H1 (cell line): ENCODE measurements around the gene MKNK2. TPM values are rescaled to one million over a fixed set of nuclear protein-coding genes. Genes with fewer than 3 reads are reported as not detected.

Experiments
- CTCF ChIA-PET: fragments of 300-600 bp; sonication (Branson Sonifier 250); formaldehyde crosslinking; loops from one replicate; lab custom pipeline; 2021; ENCODE audit not compliant: partially characterized antibody; lab: Charles Lee
- POLR2A ChIA-PET: fragments of 300-600 bp; sonication (Branson Sonifier 250); formaldehyde crosslinking; loops from one replicate; lab custom pipeline; 2021; ENCODE audit warnings: inconsistent platforms; ENCODE audit not compliant: partially characterized antibody; lab: Charles Lee
- DNase-seq, 2 experiments: peaks; one replicate each; pipeline versions ENCODE4 v3.0.0 to v3.0.0-alpha.2; 2010 to 2022; ENCODE audit warnings: low spot score in 2 of 2, low read depth in 1 of 2, mixed read lengths in 1 of 2
- FAIRE-seq: peaks from 2 replicates; lab custom pipeline; 2011; peaks lifted over from hg19 to GRCh38; lab: Jason Lieb, UNC
- H2AFZ ChIP-seq: 2 replicates; pipeline ENCODE4 v1.8.1; 2012; ENCODE audit warnings: low read length, inconsistent platforms
- H2AK5ac ChIP-seq: 2 replicates; pipeline ENCODE4 v1.6.1; 2013; ENCODE audit warnings: low read depth, low read length
- H2BK120ac ChIP-seq: replicated peaks from 2 replicates; pipeline ENCODE3; 2013; ENCODE audit warnings: low read depth, low read length, inconsistent platforms
- H2BK12ac ChIP-seq: 2 replicates; pipeline ENCODE4 v1.6.1; 2013; ENCODE audit warnings: low read depth, low read length
- H2BK15ac ChIP-seq: 2 replicates; pipeline ENCODE4 v1.6.1; 2013; ENCODE audit warnings: low read length
- H2BK20ac ChIP-seq: 2 replicates; pipeline ENCODE4 v1.6.1; 2013; ENCODE audit warnings: low read length
- H2BK5ac ChIP-seq: 2 replicates; pipeline ENCODE4 v1.6.1; 2013; ENCODE audit warnings: low read depth, low read length
- H3K14ac ChIP-seq: 2 replicates; pipeline ENCODE4 v1.6.1; 2013; ENCODE audit warnings: inconsistent platforms; ENCODE audit not compliant: insufficient read length
- H3K18ac ChIP-seq: 2 replicates; pipeline ENCODE4 v1.6.1; 2013; ENCODE audit warnings: low read length; ENCODE audit errors: extremely low read depth
- H3K23ac ChIP-seq: 2 replicates; pipeline ENCODE4 v1.6.1; 2013; ENCODE audit warnings: inconsistent platforms; ENCODE audit not compliant: insufficient read length
- H3K23me2 ChIP-seq: 2 replicates; pipeline ENCODE4 v1.6.1; 2013; ENCODE audit warnings: low read depth, low read length
- H3K27ac ChIP-seq: 2 replicates; pipeline ENCODE4 v1.6.1; 2011; ENCODE audit warnings: low read depth, low read length, inconsistent platforms
- H3K27me3 ChIP-seq, 4 experiments: replicated peaks in 1 of 4; 1 replicate in 1 of 4; 2 replicates in 3 of 4; pipeline versions ENCODE4 v1.6.1 to v1.8.1; 2011 to 2013; ENCODE audit warnings: low read length in 3 of 4, mild to moderate bottlenecking in 3 of 4, inconsistent platforms in 2 of 4, mixed read lengths in 2 of 4, moderate library complexity in 1 of 4; ENCODE audit not compliant: control insufficient read depth in 3 of 4, insufficient read depth in 3 of 4; ENCODE audit errors: extremely low read depth in 1 of 4
- H3K36me3 ChIP-seq, 4 experiments: 2 replicates each; pipeline versions ENCODE4 v1.6.1 to v1.8.1; 2011 to 2013; ENCODE audit warnings: mild to moderate bottlenecking in 4 of 4, low read length in 3 of 4, moderate library complexity in 2 of 4, control low read depth in 1 of 4, inconsistent platforms in 1 of 4; ENCODE audit not compliant: insufficient read depth in 4 of 4, control insufficient read depth in 2 of 4
- H3K4ac ChIP-seq: replicated peaks from 2 replicates; pipeline ENCODE3; 2013; ENCODE audit warnings: low read length, low read depth, mixed read lengths, inconsistent platforms; ENCODE audit not compliant: insufficient read length
- H3K4me1 ChIP-seq, 4 experiments: replicated peaks in 1 of 4; 1 replicate in 1 of 4; 2 replicates in 3 of 4; pipeline versions ENCODE4 v1.6.1 to v1.8.1; 2011 to 2013; ENCODE audit warnings: low read length in 3 of 4, inconsistent platforms in 2 of 4, mixed read lengths in 1 of 4; ENCODE audit not compliant: insufficient read depth in 4 of 4, control insufficient read depth in 3 of 4
- H3K4me2 ChIP-seq, 2 experiments: 2 replicates each; pipeline versions ENCODE4 v1.6.1 to v1.8.1; 2011 to 2013; ENCODE audit warnings: low read depth in 2 of 2, low read length in 2 of 2, control low read depth in 1 of 2, inconsistent platforms in 1 of 2, mild to moderate bottlenecking in 1 of 2; ENCODE audit not compliant: insufficient read depth in 1 of 2
- H3K4me3 ChIP-seq, 4 experiments: fragments of 200-600, 300-600 bp in 1 of 4; sonication (generic), shearing (Covaris generic), sonication (Bioruptor Twin) in 1 of 4; 2 replicates each; pipeline versions ENCODE4 v1.5.1 to v1.8.1; 2011 to 2016; ENCODE audit warnings: low read length in 4 of 4, low read depth in 3 of 4, control low read depth in 2 of 4, inconsistent platforms in 2 of 4, mild to moderate bottlenecking in 2 of 4, mixed read lengths in 1 of 4, moderate library complexity in 1 of 4; ENCODE audit not compliant: insufficient read depth in 2 of 4; ENCODE audit errors: extremely low read depth in 1 of 4
- H3K56ac ChIP-seq: replicated peaks from 2 replicates; pipeline ENCODE3; 2013; ENCODE audit warnings: low read depth, mild to moderate bottlenecking, mixed read lengths, low read length, inconsistent platforms; ENCODE audit not compliant: insufficient read length
- H3K79me1 ChIP-seq: 2 replicates; pipeline ENCODE4 v1.6.1; 2013; ENCODE audit warnings: low read depth, low read length, control low read depth
- H3K79me2 ChIP-seq, 2 experiments: 2 replicates each; pipeline versions ENCODE4 v1.6.1 to v1.8.1; 2012 to 2013; ENCODE audit warnings: low read length in 2 of 2, mild to moderate bottlenecking in 2 of 2, inconsistent platforms in 1 of 2; ENCODE audit not compliant: insufficient read depth in 2 of 2, control insufficient read depth in 1 of 2
- H3K9ac ChIP-seq, 4 experiments: replicated peaks in 1 of 4; 1 replicate in 1 of 4; 2 replicates in 3 of 4; pipeline versions ENCODE4 v1.6.1 to v1.8.1; 2011 to 2013; ENCODE audit warnings: low read depth in 3 of 4, low read length in 3 of 4, control low read depth in 2 of 4, mild to moderate bottlenecking in 2 of 4, moderate library complexity in 2 of 4, inconsistent platforms in 1 of 4; ENCODE audit errors: extremely low read depth in 1 of 4
- H3K9me3 ChIP-seq, 2 experiments: 2 replicates each; pipeline versions ENCODE4 v1.6.1 to v1.8.1; 2012 to 2013; ENCODE audit warnings: mild to moderate bottlenecking in 2 of 2, moderate library complexity in 2 of 2, control low read depth in 1 of 2, inconsistent platforms in 1 of 2, low read depth in 1 of 2, low read length in 1 of 2, mixed read lengths in 1 of 2; ENCODE audit not compliant: insufficient read depth in 2 of 2
- H4K20me1 ChIP-seq, 2 experiments: replicated peaks in 1 of 2; 2 replicates each; pipeline versions ENCODE3 to v1.8.1; 2011 to 2013; ENCODE audit warnings: inconsistent platforms in 2 of 2, low read length in 2 of 2, mild to moderate bottlenecking in 1 of 2; ENCODE audit not compliant: insufficient read depth in 2 of 2, control insufficient read depth in 1 of 2
- H4K5ac ChIP-seq: 2 replicates; pipeline ENCODE4 v1.6.1; 2013; ENCODE audit warnings: low read length, low read depth, mixed read lengths, inconsistent platforms; ENCODE audit not compliant: insufficient read length
- H4K8ac ChIP-seq: 2 replicates; pipeline ENCODE4 v1.8.0; 2013; ENCODE audit warnings: mild to moderate bottlenecking, moderate library complexity, low read length, inconsistent platforms; ENCODE audit not compliant: insufficient read depth; ENCODE audit errors: extremely low read depth
- H4K91ac ChIP-seq: replicated peaks from 2 replicates; pipeline ENCODE3; 2013; ENCODE audit warnings: low read length, mixed read lengths, inconsistent platforms; ENCODE audit not compliant: insufficient read length
- CBX5 ChIP-seq: fragments of 300-800, 300-1000 bp; sonication (generic); IDR thresholded peaks from 2 replicates; pipeline ENCODE4 v1.7.1; 2016; ENCODE audit warnings: antibody characterized with exemption, low read length, low read depth
- KDM1A ChIP-seq: fragments of 200-600, 300-600 bp; sonication (generic); IDR thresholded peaks from 2 replicates; pipeline ENCODE4 v1.7.1; 2016; ENCODE audit warnings: mild to moderate bottlenecking, low read length, borderline replicate concordance
- RAD21 ChIP-seq, 2 experiments: IDR thresholded peaks in 1 of 2; conservative IDR thresholded peaks in 1 of 2; 2 replicates each; pipeline ENCODE4 v1.6.1; 2011; ENCODE audit warnings: low read depth in 2 of 2, low read length in 2 of 2, improper control_type of control experiment in 1 of 2, inconsistent platforms in 1 of 2, mild to moderate bottlenecking in 1 of 2, moderate library complexity in 1 of 2
- SIX5 ChIP-seq: IDR thresholded peaks from 2 replicates; pipeline ENCODE4 v1.6.1; 2011; ENCODE audit warnings: mild to moderate bottlenecking, low read depth, low read length
- WGBS, 2 experiments: shearing (Covaris generic) in 1 of 2; methylation state at CpG; one replicate each; pipeline versions ENCODE4 v1.1.6 to v1.1.7; 2013 to 2015; ENCODE audit warnings: low lambda C conversion rate in 2 of 2, mixed read lengths in 2 of 2, inconsistent platforms in 1 of 2, low coverage in 1 of 2, missing lambda C conversion rate in 1 of 2; ENCODE audit not compliant: insufficient replicate concordance in 2 of 2, insufficient coverage in 1 of 2, insufficient read length in 1 of 2; ENCODE audit errors: extremely low coverage in 1 of 2, missing lambda C conversion rate in 1 of 2; 5-methylcytosine and 5-hydroxymethylcytosine counted together
- polyA plus RNA-seq, 7 experiments: library from polyadenylated mRNA; depleted of rRNA in 3 of 7; stranded (reverse) in 5 of 7; unstranded in 2 of 7; fragments of >200 nt in 5 of 7; fragments of 200-250 nt in 2 of 7; gene quantifications; 1 replicate in 5 of 7; 2 replicates in 1 of 7; 4 replicates in 1 of 7; pipeline versions ENCODE4 v1.2.1 to v1.2.3, GENCODE V29; 2011 to 2013; ENCODE audit warnings: missing spikeins in 2 of 7, mixed read lengths in 2 of 7
- total RNA-seq: library from RNA; stranded (reverse); fragmentation: NEBNext Ultra II Directional; extraction: Animal tissue kit (Norgen Biotek cat#: 25700); gene quantifications from 2 replicates; pipeline ENCODE4 v1.2.1, GENCODE V29; 2021

MKNK2 gene
- total and polyA plus RNA-seq, 2 of the 8 experiments (the other 6 are each of a cell fraction or from before 2014, with no cell fraction given), result 163 to 166 TPM

- ChIA-PET POLR2A (interaction anchor here (0.9 to 27.5 kb wide), 4 partner anchors 18 to 43 kb away, joined by 3 to 524 read pairs (median 3); partner anchors contain the start of gene MKNK2), CTCF (interaction anchor here (0.8 to 2.5 kb wide), 5 partner anchors 11 to 80 kb away, joined by 3 to 11 read pairs (median 5); no protein-coding TSS in a partner anchor)
- H3K14ac ChIP-seq, result no peak overlapping the region
- no peak overlapping the region for H3K4me2 ChIP-seq
- H3K4me1 ChIP-seq, result peaks cover 0 to 11% (median 3%) of the 10 kb centered on the region in 4 experiments; a peak in 5 of 7 replicates
- WGBS, 2 experiments, result 92% methylated on average over 6 of the region's 6 CpGs; no CpG with 5 or more reads in 1 of the 2 experiments
- DNase-seq (no peak), FAIRE-seq (no peak)
- H3K4ac ChIP-seq, result no peak overlapping the region
- no peak overlapping the region for H2BK20ac ChIP-seq
- H2BK12ac ChIP-seq, result no peak overlapping the region
- no peak overlapping the region for H2AFZ ChIP-seq
- H2AK5ac ChIP-seq, result no peak overlapping the region
- no peaks in the 10 kb centered on the region for H3K27me3 ChIP-seq
- peaks cover 7 to 8% of the 10 kb centered on the region in 2 experiments; a peak in 1 of 4 replicates for H3K9me3 ChIP-seq
- H4K91ac ChIP-seq, result no peak overlapping the region
- H3K79me1 ChIP-seq, result 0 out of 2 replicates have a peak, but pooled peaks cover 2% of the 10 kb centered on the region
- peaks cover 0 to 3% of the 10 kb centered on the region in 2 experiments for H4K20me1 ChIP-seq
- no peaks in the 10 kb centered on the region for H3K79me2 ChIP-seq
- no peak overlapping the region for H4K5ac ChIP-seq
- H3K27ac ChIP-seq, result no peak overlapping the region
- H2BK120ac ChIP-seq, result no peak overlapping the region
- H3K18ac ChIP-seq, result no peak overlapping the region
- H3K56ac ChIP-seq, result no peak overlapping the region
- no peak for TF ChIP-seq SIX5
- TF ChIP-seq RAD21 (IDR thresholded peaks at IDR 0.05 in 1 of 2, conservative IDR thresholded peaks at IDR 0.05 in 1 of 2; ENCODE audit: low read depth in 2 of 2, low read length in 2 of 2), result no peak
- TF ChIP-seq CBX5, result no peak
- TF ChIP-seq KDM1A, result 0 out of 2 replicates have a peak, but pooled peaks have one; percentile 44
- no peak overlapping the region for H2BK15ac ChIP-seq
- no peaks in the 10 kb centered on the region for H3K23me2 ChIP-seq
- peak overlapping the region; percentile 41; the same call in 1 of the 2 replicates for H4K8ac ChIP-seq
- no peak overlapping the region for H3K9ac ChIP-seq
- H3K4me3 ChIP-seq, result no peak overlapping the region
- no peak overlapping the region for H3K23ac ChIP-seq
- H3K36me3 ChIP-seq, result peaks cover 0 to 4% (median 0%) of the 10 kb centered on the region in 4 experiments; a peak in 1 of 8 replicates
- H2BK5ac ChIP-seq, result no peak overlapping the region
Measured at GRCh38 chr19:2033115-2033824, 17.8 kb downstream of the MKNK2 start.
